ENCODE data around the gene PI4KB.

The PI4KB gene

DNA sequence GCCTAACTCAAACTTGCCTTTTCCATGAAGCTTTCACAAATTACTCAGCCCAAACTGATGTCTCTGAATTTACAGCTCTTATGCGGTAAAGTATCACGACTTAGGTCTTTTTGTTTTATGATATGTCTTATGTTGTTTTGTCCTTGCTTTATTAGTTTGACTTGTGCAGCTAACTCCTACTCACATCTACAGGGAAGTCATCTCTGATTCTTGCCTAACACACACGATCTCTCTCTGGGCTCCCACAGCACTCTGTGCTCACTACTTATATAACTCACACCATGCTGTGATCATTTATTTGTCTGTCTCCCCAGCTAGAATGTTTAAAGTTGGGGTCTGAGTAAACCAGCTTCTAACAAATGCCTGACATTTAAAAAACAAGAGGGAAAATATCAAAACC lies 9.3 kb upstream of the PI4KB start:
- H3K4me3 ChIP-seq (ENCODE audit: low read length): no peak overlapping the region
- H3K4me1 ChIP-seq (ENCODE audit: insufficient read depth, low read length): peaks cover 3% of the 10 kb centered on the region
- no peaks in the 10 kb centered on the region for H3K27me3 ChIP-seq (ENCODE audit: insufficient read depth, low read length)
- no peaks in the 10 kb centered on the region for H3K9me3 ChIP-seq (ENCODE audit: low read length)
- H3K36me3 ChIP-seq (ENCODE audit: insufficient read depth, low read length): no peaks in the 10 kb centered on the region
- no peak overlapping the region for H2AFZ ChIP-seq (ENCODE audit: low read depth, low read length)

DNA sequence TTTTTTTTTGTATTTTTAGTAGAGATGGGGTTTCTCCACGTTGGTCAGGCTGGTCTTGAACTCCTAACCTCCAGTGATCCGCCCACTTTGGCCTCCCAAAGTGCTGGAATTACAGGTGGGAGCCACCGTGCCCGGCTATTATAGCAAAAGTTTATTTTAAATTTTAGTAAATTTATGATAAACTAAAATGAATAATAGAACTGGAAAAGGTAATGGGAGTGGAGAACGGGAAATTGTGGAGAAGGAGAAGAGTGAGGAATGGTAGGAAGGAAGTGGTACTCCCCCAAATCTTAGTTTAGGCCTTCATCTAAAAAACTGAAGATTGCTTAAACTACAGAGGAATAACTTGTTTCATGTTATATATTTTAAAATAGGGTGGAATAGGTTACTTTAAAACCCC lies 7.6 kb upstream of the PI4KB start:
- H3K4me3 ChIP-seq (ENCODE audit: low read length): no peak overlapping the region
- H2AFZ ChIP-seq (ENCODE audit: low read depth, low read length): no peak overlapping the region
- H3K27me3 ChIP-seq (ENCODE audit: insufficient read depth, low read length): no peaks in the 10 kb centered on the region
- no peaks in the 10 kb centered on the region for H3K4me1 ChIP-seq (ENCODE audit: insufficient read depth, low read length)
- no peaks in the 10 kb centered on the region for H3K9me3 ChIP-seq (ENCODE audit: low read length)
- no peaks in the 10 kb centered on the region for H3K36me3 ChIP-seq (ENCODE audit: insufficient read depth, low read length)

DNA sequence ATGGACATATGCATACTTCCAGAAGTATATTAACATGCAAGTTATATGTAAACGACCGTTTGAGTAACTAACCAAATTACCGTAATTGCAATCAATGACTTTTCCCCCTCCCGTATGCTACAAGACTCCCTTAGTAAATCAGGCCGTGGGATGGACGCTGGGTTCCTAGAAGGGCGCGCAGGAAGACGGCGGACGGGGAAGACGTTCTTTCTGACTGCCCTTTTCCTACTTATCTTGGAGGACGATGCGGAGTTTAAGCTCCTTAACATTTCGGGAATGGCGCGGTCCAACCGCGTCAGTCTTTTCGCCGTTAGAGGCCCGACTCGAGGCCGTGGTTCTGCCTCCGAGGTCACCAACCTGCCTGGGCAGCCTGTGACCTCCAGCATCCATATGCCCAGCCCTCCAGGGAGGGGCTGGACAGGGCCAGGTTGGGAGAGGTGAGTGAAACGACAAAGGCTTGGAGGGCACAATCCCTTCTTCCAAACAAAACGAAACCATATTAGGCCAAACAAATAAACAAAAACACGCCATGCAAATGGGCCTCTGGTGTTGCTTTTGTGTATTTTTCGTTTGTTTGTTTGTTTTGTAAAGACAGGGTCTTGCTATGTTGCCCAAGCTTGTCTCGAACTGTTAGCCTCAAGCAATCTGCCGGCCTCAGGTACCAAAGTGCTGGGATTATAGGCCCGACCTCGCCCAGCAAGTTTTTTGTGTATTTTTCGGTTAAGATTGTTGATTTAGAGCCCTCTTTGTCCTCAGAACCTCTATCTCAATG lies 873 bp upstream of the PI4KB start:
- no peaks in the 10 kb centered on the region for H3K9me3 ChIP-seq (ENCODE audit: low read length)
- peak overlapping the region; percentile 99 for H3K4me3 ChIP-seq (ENCODE audit: low read length)
- peaks cover 12% of the 10 kb centered on the region for H3K36me3 ChIP-seq (ENCODE audit: insufficient read depth, low read length)
- peak overlapping the region; percentile 59 for H2AFZ ChIP-seq (ENCODE audit: low read depth, low read length)
- peaks cover 18% of the 10 kb centered on the region for H3K4me1 ChIP-seq (ENCODE audit: insufficient read depth, low read length)
- no peaks in the 10 kb centered on the region for H3K27me3 ChIP-seq (ENCODE audit: insufficient read depth, low read length)

DNA sequence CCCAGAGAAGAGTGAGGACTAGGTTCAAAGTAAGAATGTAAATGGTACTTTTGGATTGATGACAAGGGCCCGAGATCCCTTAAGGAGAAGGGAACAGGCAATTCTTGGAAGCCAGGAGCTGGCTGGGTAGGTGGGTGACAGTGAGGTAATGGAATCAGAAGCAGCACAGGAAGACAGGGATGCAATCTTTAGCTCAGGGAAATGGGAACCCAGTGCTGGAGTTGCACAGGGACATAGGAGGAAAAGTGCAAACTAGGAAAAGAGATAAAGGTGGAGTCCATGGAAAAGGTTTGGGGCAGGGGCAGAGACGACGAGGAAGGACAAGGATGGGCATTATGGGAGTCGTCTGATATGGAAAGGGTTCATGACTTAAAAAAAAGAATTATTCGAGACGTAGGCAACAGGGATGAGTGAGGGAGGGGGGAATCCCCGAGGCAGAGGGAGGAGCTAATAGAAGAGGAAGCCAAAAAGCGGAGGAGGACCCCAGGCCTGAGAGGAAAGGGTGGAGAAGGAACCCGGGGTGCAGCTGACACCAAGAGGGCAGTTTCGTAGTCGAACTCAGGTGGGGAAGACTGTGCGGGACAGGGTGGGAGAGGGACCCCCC lies 495 bp downstream of the PI4KB start:
- no peaks in the 10 kb centered on the region for H3K9me3 ChIP-seq (ENCODE audit: low read length)
- H3K27me3 ChIP-seq (ENCODE audit: insufficient read depth, low read length): no peaks in the 10 kb centered on the region
- peak overlapping the region; percentile 99 for H3K4me3 ChIP-seq (ENCODE audit: low read length)

DNA sequence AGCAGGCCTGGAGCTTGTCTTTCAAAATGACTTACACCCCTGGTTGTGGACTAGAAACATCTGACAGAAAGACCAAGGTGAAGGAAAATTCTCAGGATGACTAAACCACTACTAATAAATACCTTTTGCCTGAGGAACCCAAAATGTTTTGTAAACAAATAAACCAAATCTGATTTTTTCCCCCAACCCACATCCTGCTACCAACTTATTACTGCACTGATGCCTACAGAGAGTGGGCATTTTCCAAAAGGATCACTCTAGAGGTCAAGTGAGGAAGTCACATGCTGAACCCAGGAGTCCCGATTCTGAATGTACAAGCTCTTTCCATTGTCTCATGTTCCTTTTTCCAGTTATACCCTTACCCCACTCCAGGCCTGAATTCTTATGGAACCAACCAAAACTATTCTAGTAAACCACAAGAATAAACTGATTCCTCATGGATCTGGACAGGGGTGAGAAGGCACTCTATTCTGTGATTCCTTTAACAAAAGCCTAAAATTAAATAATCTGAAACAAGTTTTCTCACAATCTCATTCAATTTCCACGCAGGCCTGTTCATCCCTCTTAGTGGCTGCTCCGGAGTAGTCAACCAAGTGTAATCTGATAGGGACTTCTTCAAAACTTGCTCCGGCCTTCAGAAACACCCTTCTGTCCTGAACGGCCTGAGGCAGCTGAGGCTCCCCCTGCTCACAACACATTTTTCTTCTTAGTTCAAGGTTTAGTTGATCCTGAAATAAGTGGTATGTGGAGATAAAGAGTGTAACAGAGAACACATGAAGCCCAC lies 1.4 kb downstream of the PI4KB start:
- Histone ChIP-seq H3K4me3 (ENCODE audit: low read length) (peak overlapping the region; percentile 99), H3K36me3 (ENCODE audit: insufficient read depth, low read length) (peaks cover 12% of the 10 kb centered on the region), H3K4me1 (ENCODE audit: insufficient read depth, low read length) (peaks cover 18% of the 10 kb centered on the region), H3K9me3 (ENCODE audit: low read length) (no peaks in the 10 kb centered on the region), H2AFZ (ENCODE audit: low read depth, low read length) (no peak overlapping the region), H3K27me3 (ENCODE audit: insufficient read depth, low read length) (no peaks in the 10 kb centered on the region)

More for the DNA sequence above, 495 bp downstream of the PI4KB start:
- Histone ChIP-seq H3K4me1 (ENCODE audit: insufficient read depth, low read length) (peaks cover 18% of the 10 kb centered on the region), H3K36me3 (ENCODE audit: insufficient read depth, low read length) (peaks cover 12% of the 10 kb centered on the region), H2AFZ (ENCODE audit: low read depth, low read length) (no peak overlapping the region)

DNA sequence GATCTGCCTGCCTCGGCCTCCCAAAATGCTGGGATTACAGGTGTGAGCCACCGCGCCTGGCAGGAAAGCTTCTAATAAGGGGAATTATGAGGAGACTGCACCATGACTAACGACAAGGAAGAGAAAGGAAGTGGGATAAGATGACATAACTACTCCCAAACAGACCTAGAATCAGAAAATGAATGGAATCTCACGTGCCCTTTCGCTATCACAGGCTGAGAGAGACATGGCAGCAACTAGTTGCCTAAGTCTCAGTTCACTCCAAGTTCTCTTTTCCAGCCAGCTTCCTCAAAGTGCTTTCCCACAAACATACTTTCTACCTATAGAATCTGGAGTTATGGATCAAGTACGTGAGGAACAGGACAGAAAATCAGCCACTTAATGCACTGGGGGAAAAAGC lies 2.0 kb downstream of the PI4KB start:
- no peak overlapping the region for H3K4me3 ChIP-seq (ENCODE audit: low read length)

DNA sequence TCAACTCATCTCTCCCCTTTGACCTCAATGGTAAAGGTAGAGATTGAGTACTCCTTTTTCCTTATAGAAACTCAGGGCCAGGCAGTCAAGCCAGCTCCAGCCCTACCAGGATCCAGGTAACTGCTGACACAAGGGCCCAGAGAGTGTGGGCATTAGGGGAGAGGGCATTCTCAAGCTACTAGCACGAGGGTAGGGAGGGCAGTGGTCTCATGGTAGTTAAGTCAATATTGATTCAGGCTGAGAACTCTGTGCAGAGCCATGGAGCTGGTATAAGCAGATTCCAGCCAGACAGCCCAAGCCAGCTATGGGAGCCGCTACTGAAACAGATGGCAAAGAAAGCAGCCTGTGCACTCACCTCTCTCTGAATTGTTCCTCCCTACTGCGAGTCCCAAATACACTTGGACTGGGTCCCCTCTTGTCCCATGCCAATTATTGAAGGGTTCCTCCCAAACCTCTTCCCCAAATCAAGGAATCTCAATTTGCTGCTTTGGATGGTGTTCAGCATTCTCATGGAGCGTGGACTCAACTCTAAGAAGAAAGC lies 2.8 kb downstream of the PI4KB start:
- H3K4me3 ChIP-seq (ENCODE audit: low read length): no peak overlapping the region
- H3K4me1 ChIP-seq (ENCODE audit: insufficient read depth, low read length): peaks cover 18% of the 10 kb centered on the region
- no peaks in the 10 kb centered on the region for H3K27me3 ChIP-seq (ENCODE audit: insufficient read depth, low read length)
- no peaks in the 10 kb centered on the region for H3K9me3 ChIP-seq (ENCODE audit: low read length)
- no peak overlapping the region for H2AFZ ChIP-seq (ENCODE audit: low read depth, low read length)
- peaks cover 15% of the 10 kb centered on the region for H3K36me3 ChIP-seq (ENCODE audit: insufficient read depth, low read length)

More for the DNA sequence above, 2.0 kb downstream of the PI4KB start:
- Histone ChIP-seq H3K9me3 (ENCODE audit: low read length) (no peaks in the 10 kb centered on the region), H3K27me3 (ENCODE audit: insufficient read depth, low read length) (no peaks in the 10 kb centered on the region), H3K4me1 (ENCODE audit: insufficient read depth, low read length) (peaks cover 18% of the 10 kb centered on the region), H3K36me3 (ENCODE audit: insufficient read depth, low read length) (peaks cover 15% of the 10 kb centered on the region), H2AFZ (ENCODE audit: low read depth, low read length) (no peak overlapping the region)

DNA sequence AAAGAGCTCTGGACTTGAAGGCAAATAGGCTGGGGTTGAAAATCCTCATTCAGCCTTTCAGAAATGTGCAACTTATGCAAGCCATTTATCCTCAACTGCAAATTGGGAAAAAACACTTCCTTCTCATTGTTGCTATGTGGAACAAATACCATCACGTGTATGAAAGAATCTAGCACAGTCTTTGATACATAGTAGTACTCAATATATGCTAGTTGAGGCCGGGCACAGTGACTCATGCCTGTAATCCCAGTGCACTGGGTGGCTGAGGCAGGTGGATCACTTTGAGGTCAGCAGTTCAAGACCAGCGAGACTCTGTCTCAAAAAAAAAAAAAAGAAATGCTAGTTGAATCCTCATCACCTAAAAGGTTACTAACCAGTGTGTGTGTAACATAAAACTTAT lies 8.2 kb downstream of the PI4KB start:
- H3K4me1 ChIP-seq (ENCODE audit: insufficient read depth, low read length): no peaks in the 10 kb centered on the region
- no peak overlapping the region for H3K4me3 ChIP-seq (ENCODE audit: low read length)
- H2AFZ ChIP-seq (ENCODE audit: low read depth, low read length): no peak overlapping the region
- peaks cover 34% of the 10 kb centered on the region for H3K36me3 ChIP-seq (ENCODE audit: insufficient read depth, low read length)
- no peaks in the 10 kb centered on the region for H3K9me3 ChIP-seq (ENCODE audit: low read length)
- no peaks in the 10 kb centered on the region for H3K27me3 ChIP-seq (ENCODE audit: insufficient read depth, low read length)

DNA sequence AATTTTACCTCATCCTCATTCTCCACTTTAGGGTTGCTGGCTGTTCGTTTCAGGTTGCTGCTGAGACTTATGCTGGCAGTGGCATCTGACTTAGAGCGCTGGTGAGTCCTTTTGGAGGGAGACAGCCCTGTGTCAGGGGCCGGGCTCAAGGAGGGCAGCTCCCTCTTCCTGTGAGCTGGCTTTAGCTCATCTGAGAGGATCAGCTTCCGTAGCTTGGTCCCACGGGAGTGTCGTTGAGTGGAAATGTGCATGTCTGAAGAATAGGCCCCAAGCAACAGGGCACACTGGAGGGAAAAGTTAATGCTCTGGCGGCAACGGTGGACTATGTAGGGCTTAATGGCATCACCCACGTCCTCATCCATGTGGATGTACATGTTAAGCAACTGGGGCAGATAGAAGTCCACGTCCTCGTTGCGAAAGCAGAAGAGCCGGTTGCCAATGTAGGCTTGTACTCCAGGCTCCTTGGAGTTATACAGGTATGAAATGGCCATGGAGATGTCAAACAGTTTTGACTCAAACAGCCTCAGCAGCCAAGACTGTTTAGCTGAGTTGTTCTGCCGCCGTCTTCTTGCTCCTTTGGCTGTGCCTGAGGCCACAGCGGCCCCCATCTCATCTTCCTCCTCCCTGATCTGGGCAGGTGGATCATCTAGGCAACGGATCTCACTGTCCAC lies 11.5 kb downstream of the PI4KB start:
- no peaks in the 10 kb centered on the region for H3K27me3 ChIP-seq (ENCODE audit: insufficient read depth, low read length)
- H3K4me3 ChIP-seq (ENCODE audit: low read length): no peak overlapping the region
- H2AFZ ChIP-seq (ENCODE audit: low read depth, low read length): no peak overlapping the region
- H3K9me3 ChIP-seq (ENCODE audit: low read length): no peaks in the 10 kb centered on the region
- peaks cover 50% of the 10 kb centered on the region for H3K36me3 ChIP-seq (ENCODE audit: insufficient read depth, low read length)
- no peaks in the 10 kb centered on the region for H3K4me1 ChIP-seq (ENCODE audit: insufficient read depth, low read length)

DNA sequence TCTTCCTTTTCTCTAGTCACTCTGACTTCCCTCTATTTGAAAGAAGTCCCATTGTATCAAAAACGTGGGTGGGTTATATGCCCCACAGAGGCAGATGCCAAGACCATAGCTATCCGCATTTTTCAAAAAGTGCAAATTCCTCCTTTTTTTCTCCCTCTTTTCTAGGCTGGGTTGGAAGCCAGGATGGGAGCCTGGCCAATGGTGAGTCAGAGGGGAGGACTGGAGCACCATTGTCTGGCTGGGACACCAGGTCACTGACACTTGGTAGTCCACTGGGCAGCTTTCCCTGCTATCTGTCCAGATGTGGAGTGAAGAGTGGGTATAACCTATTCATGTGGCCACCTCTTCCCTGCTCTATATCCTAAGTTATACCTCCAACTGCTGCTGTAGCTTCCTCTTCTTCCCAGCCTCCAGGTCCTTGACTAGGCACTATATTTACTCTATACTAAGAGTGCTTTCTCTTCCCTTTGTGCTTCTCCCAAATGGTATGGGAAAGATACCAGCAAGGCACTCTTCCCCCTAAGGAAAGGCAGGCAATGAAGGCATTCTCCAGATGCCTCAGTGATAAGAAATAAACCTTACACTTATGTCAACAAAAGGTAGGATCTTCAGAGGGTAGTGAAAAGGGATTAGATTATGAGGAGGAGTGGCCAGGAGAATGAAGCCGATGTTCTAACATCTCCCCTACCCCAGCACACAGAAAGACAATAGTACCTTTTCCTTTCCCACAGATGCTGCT lies 12.9 kb downstream of the PI4KB start:
- Histone ChIP-seq H3K36me3 (ENCODE audit: insufficient read depth, low read length) (peaks cover 54% of the 10 kb centered on the region), H2AFZ (ENCODE audit: low read depth, low read length) (no peak overlapping the region), H3K9me3 (ENCODE audit: low read length) (no peaks in the 10 kb centered on the region), H3K4me3 (ENCODE audit: low read length) (no peak overlapping the region), H3K27me3 (ENCODE audit: insufficient read depth, low read length) (no peaks in the 10 kb centered on the region), H3K4me1 (ENCODE audit: insufficient read depth, low read length) (no peaks in the 10 kb centered on the region)

DNA sequence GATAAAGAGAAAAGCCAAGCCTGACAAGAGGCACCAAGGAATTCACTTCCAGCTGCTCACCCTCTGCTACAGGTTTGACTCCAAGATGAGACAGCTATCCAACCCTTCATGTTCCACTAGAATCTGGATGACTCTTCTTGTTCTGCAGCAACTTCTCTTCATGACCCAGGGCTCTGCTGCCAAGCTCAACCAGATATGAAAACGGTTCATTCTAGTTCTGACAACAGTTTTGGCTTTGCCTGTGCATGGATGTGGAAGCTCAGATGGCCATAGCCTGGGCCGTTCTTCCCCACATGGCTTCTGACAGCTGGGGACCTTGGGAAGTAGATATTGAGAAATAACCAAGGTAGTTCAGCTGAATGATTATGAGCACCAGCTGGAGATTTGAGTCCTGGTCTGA lies 13.7 kb downstream of the PI4KB start:
- no peak overlapping the region for H3K4me3 ChIP-seq (ENCODE audit: low read length)
- no peaks in the 10 kb centered on the region for H3K9me3 ChIP-seq (ENCODE audit: low read length)
- no peaks in the 10 kb centered on the region for H3K4me1 ChIP-seq (ENCODE audit: insufficient read depth, low read length)
- H2AFZ ChIP-seq (ENCODE audit: low read depth, low read length): no peak overlapping the region
- H3K36me3 ChIP-seq (ENCODE audit: insufficient read depth, low read length): peaks cover 57% of the 10 kb centered on the region
- H3K27me3 ChIP-seq (ENCODE audit: insufficient read depth, low read length): no peaks in the 10 kb centered on the region

DNA sequence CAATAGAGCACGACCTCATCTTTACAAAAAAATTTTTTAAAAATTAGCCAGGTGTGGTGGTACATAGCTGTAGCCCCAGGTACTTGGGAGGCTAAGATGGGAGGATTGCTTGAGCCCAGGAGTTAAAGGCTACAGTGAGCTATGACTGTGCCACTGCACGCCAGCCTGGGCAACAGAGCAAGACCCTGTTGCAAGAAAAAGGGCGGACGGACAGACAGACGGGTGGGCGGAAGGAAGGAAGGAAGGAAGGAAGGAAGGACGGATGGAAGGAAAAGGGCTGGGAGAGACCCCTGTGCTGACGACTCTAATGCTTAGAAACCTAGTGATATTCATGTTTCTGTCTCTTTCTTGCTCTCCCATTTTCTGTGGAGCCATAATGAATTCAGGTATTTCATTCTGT lies 14.4 kb downstream of the PI4KB start:
- peaks cover 64% of the 10 kb centered on the region for H3K36me3 ChIP-seq (ENCODE audit: insufficient read depth, low read length)
- H2AFZ ChIP-seq (ENCODE audit: low read depth, low read length): no peak overlapping the region
- H3K27me3 ChIP-seq (ENCODE audit: insufficient read depth, low read length): no peaks in the 10 kb centered on the region
- no peak overlapping the region for H3K4me3 ChIP-seq (ENCODE audit: low read length)
- H3K4me1 ChIP-seq (ENCODE audit: insufficient read depth, low read length): no peaks in the 10 kb centered on the region
- H3K9me3 ChIP-seq (ENCODE audit: low read length): no peaks in the 10 kb centered on the region
